ENCODE data around the gene ZCCHC14.
"Not testable (repeated sequence)": the region's sequence is repeated elsewhere in the genome, so short reads cannot be mapped to it uniquely, and the experiment has no call there.

The ZCCHC14 gene

DNA sequence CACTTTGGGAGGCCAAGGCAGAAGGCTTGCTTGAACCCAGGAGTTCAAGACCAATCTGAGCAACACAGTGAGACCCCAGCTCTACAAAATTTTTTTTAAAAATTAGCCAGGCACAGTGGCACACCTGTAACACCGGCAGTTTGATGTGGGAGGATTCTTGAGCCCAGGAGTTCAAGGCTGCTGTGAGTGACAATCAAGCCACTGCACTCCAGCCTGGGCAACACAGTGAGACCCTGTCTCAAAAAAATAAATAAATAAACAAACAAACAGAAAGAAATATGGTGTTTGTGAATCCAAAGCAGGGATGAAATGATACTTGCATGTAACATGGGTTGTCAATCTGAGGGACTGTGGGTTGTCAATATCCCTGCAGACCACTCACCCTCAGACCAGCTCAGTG, 125.9 kb downstream of the ZCCHC14 start:
- Histone ChIP-seq H3K79me2 (ENCODE audit: insufficient read depth, low read depth) (peaks cover 73% of the 10 kb centered on the region), H3K27me3 (ENCODE audit: insufficient read depth, low read depth) (no peaks in the 10 kb centered on the region), H3K27ac (no peak overlapping the region), H3K4me3 (IDR thresholded peaks at IDR 0.05; ENCODE audit: insufficient read depth, low read depth, low read length) (no peak overlapping the region), H3K36me3 (ENCODE audit: insufficient read depth) (no peaks in the 10 kb centered on the region; the same call in 1 of the 2 replicates), H3K4me1 (ENCODE audit: low read depth, poor library complexity, severe bottlenecking) (no peaks in the 10 kb centered on the region), H3K4me2 (no peak overlapping the region), H4K20me1 (ENCODE audit: insufficient read depth) (no peaks in the 10 kb centered on the region), H3K9ac (no peak overlapping the region), H2AFZ (ENCODE audit: low read depth) (no peak overlapping the region)
- no peak for TF ChIP-seq CTCF (conservative IDR thresholded peaks at IDR 0.05; ENCODE audit: low read depth, low read length)

DNA sequence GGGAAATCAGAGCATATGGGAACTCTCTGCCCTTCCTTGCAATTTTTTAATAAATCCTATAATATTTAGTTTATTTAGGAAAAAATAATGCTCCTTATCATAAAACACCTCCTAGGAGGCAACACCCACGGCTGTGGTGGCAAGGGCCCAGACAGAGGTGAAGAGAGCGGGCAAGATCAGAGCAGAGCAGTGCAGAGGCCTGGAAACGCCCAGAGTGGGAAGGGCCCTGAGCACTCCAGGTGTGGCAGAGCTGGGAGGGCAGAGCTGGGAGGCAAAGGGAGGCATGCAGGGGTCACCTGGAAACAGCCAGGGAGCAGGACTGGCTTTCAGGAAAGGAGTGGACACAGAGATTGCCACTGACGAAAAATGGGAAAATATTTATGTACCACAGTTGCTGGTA, 126.5 kb downstream of the ZCCHC14 start:
- H4K20me1 ChIP-seq (ENCODE audit: insufficient read depth) = no peaks in the 10 kb centered on the region
- peaks cover 67% of the 10 kb centered on the region for H3K79me2 ChIP-seq (ENCODE audit: insufficient read depth, low read depth)
- no peak overlapping the region for H3K9ac ChIP-seq
- H3K27ac ChIP-seq = no peak overlapping the region
- H3K36me3 ChIP-seq (ENCODE audit: insufficient read depth) = no peaks in the 10 kb centered on the region; the same call in 1 of the 2 replicates
- TF ChIP-seq CTCF (conservative IDR thresholded peaks at IDR 0.05; ENCODE audit: low read depth, low read length) = no peak
- H3K4me3 ChIP-seq (IDR thresholded peaks at IDR 0.05; ENCODE audit: insufficient read depth, low read depth, low read length) = no peak overlapping the region
- no peaks in the 10 kb centered on the region for H3K27me3 ChIP-seq (ENCODE audit: insufficient read depth, low read depth)
- no peaks in the 10 kb centered on the region for H3K4me1 ChIP-seq (ENCODE audit: low read depth, poor library complexity, severe bottlenecking)
- no peak overlapping the region for H3K4me2 ChIP-seq
- no peak overlapping the region for H2AFZ ChIP-seq (ENCODE audit: low read depth)

DNA sequence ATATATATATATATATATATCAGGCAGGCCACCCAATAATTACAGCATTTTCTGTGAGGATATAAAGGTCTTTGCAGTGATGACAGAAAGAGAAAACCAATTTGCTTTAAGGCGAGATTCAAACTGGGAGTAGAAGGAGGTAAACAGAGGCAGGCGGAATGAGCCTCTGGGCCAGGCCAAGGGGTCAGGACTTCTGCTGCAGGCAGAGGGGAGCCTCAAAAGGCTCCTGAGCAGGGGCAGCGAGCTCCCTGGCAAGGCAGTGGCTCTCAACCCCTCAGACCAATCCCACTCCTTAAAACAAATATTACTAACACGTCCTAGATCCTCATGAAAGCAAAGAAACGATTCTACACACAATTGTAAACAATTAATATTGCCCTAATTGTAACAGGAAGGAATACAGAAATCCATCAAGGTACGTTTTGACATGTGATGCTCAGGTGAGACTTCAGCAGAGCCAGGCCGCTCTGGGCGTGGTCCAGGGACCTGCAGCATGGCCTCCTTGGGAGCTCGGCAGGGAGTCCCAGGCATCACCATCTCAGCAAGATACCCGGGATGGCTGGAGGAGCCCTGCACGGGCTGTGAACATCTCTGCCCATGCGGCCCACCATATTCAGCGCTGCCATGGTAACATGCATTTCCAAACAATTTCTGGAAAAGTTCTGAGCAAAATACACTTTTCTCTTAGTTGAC, 127.7 kb downstream of the ZCCHC14 start:
- H3K27me3 ChIP-seq (ENCODE audit: insufficient read depth, low read depth) = no peaks in the 10 kb centered on the region
- no peaks in the 10 kb centered on the region for H4K20me1 ChIP-seq (ENCODE audit: insufficient read depth)
- H3K36me3 ChIP-seq (ENCODE audit: insufficient read depth) = no peaks in the 10 kb centered on the region; the same call in 1 of the 2 replicates
- H3K4me2 ChIP-seq = no peak overlapping the region
- H2AFZ ChIP-seq (ENCODE audit: low read depth) = no peak overlapping the region
- H3K4me1 ChIP-seq (ENCODE audit: low read depth, poor library complexity, severe bottlenecking) = no peaks in the 10 kb centered on the region
- no peak overlapping the region for H3K27ac ChIP-seq
- H3K9ac ChIP-seq = no peak overlapping the region
- no peak overlapping the region for H3K4me3 ChIP-seq (IDR thresholded peaks at IDR 0.05; ENCODE audit: insufficient read depth, low read depth, low read length)
- peaks cover 56% of the 10 kb centered on the region for H3K79me2 ChIP-seq (ENCODE audit: insufficient read depth, low read depth)
- no peak for TF ChIP-seq CTCF (conservative IDR thresholded peaks at IDR 0.05; ENCODE audit: low read depth, low read length)

GRCh38 chr16:87363771-87364455, 128.9 kb downstream of the ZCCHC14 start:
- H3K27ac ChIP-seq = no peak overlapping the region
- no peak overlapping the region for H3K4me2 ChIP-seq
- peaks cover 43% of the 10 kb centered on the region; the same call in 1 of the 2 replicates for H3K79me2 ChIP-seq (ENCODE audit: insufficient read depth, low read depth)
- no peaks in the 10 kb centered on the region for H4K20me1 ChIP-seq (ENCODE audit: insufficient read depth)
- no peak overlapping the region for H3K4me3 ChIP-seq (IDR thresholded peaks at IDR 0.05; ENCODE audit: insufficient read depth, low read depth, low read length)
- H3K4me1 ChIP-seq (ENCODE audit: low read depth, poor library complexity, severe bottlenecking) = no peaks in the 10 kb centered on the region
- H3K27me3 ChIP-seq (ENCODE audit: insufficient read depth, low read depth) = no peaks in the 10 kb centered on the region
- no peak for TF ChIP-seq CTCF (conservative IDR thresholded peaks at IDR 0.05; ENCODE audit: low read depth, low read length)
- H3K36me3 ChIP-seq (ENCODE audit: insufficient read depth) = no peaks in the 10 kb centered on the region; the same call in 1 of the 2 replicates
- H3K9ac ChIP-seq = no peak overlapping the region
- no peak overlapping the region for H2AFZ ChIP-seq (ENCODE audit: low read depth)

DNA sequence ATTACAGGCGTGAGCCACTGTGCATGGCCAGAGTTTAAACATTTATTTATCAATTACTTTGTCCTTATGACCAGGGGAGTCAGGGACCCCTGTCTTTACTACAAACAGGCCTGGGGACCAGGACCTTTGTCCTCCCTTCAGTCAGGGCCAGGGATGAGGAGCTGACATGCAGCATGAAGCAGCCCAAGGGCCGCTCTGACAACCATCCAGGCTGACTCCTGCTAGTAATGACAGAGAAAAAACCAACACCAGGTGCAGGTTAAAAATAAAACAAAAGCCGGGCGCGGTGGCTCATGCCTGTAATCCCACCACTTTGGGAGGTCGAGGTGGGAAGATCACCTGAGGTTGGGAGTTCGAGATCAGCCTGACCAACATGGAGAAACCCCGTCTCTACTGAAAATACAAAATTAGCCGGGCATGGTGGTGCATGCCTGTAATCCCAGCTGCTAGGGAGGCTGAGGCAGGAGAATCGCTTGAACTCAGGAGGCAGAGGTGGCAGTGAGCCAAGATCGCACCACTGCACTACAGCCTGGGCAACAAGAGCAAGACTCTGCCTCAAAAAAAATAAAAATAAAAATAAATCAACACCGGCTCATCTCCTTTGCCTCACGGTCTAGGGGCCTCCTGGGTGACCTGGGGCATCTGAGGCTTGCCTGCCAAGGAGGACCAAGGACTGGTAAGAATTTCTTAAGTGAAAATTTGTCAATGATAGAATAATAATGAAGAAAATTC, 129.8 kb downstream of the ZCCHC14 start:
- not testable (repeated sequence) for H3K27ac ChIP-seq; H3K4me1 ChIP-seq (ENCODE audit: low read depth, poor library complexity, severe bottlenecking); H2AFZ ChIP-seq (ENCODE audit: low read depth); H3K9ac ChIP-seq; H3K4me2 ChIP-seq; H3K4me3 ChIP-seq (IDR thresholded peaks at IDR 0.05; ENCODE audit: insufficient read depth, low read depth, low read length); H3K27me3 ChIP-seq (ENCODE audit: insufficient read depth, low read depth); H4K20me1 ChIP-seq (ENCODE audit: insufficient read depth); H3K36me3 ChIP-seq (ENCODE audit: insufficient read depth)
- H3K79me2 ChIP-seq (ENCODE audit: insufficient read depth, low read depth) = peaks cover 35% of the 10 kb centered on the region; the same call in 1 of the 2 replicates
